HUES6 (cell line): ENCODE data around the gene STIM1.
"Not testable (repeated sequence)": the region's sequence is repeated elsewhere in the genome, so short reads cannot be mapped to it uniquely, and the experiment has no call there.

Experiments
- H3K27ac ChIP-seq: 2 replicates; pipeline ENCODE4 v1.7.0; 2013; ENCODE audit warnings: low read depth, mild to moderate bottlenecking, low read length, inconsistent platforms
- H3K27me3 ChIP-seq: 2 replicates; pipeline ENCODE4 v1.6.1; 2013; ENCODE audit warnings: low read length; ENCODE audit not compliant: control insufficient read depth, insufficient read depth
- H3K36me3 ChIP-seq: 2 replicates; pipeline ENCODE4 v1.6.1; 2013; ENCODE audit warnings: low read length; ENCODE audit not compliant: control insufficient read depth, insufficient read depth
- H3K4me1 ChIP-seq: 2 replicates; pipeline ENCODE4 v1.6.1; 2013; ENCODE audit warnings: low read length; ENCODE audit not compliant: control insufficient read depth, insufficient read depth
- H3K4me3 ChIP-seq: 2 replicates; pipeline ENCODE4 v1.5.1; 2013; ENCODE audit warnings: low read depth, low read length
- H3K9ac ChIP-seq: one replicate; pipeline ENCODE4 v1.6.1; 2013; ENCODE audit warnings: mild to moderate bottlenecking, low read length
- H3K9me3 ChIP-seq: 2 replicates; pipeline ENCODE4 v1.6.1; 2013; ENCODE audit warnings: low read depth, low read length; ENCODE audit not compliant: control insufficient read depth, insufficient read depth

Gene STIM1

GRCh38 chr11:4006946-4007680 lies 151.6 kb downstream of the STIM1 start:
- Histone ChIP-seq H3K9ac (no peak overlapping the region), H3K4me1 (no peaks in the 10 kb centered on the region), H3K36me3 (no peaks in the 10 kb centered on the region), H3K27ac (no peak overlapping the region), H3K4me3 (no peak overlapping the region), H3K9me3 (no peaks in the 10 kb centered on the region), H3K27me3 (no peaks in the 10 kb centered on the region)

DNA sequence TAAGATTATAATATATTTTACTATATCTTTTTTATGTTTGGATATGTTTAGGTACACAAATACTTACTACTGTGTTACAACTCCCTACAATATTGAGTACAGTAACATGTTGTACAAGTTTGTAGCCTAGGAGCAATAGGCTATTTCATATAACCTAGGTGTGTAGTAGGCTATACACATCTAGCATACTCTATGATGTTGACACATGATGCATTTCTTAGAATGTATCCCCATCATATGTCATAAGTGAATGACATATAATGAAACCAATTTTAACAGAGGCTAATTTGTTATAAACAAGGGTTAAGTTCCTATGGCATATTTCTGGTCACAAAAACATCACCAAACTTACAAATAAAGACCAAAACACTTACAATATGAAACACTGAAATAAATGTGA lies 152.7 kb downstream of the STIM1 start:
- no peaks in the 10 kb centered on the region for H3K36me3 ChIP-seq
- H3K27me3 ChIP-seq: no peaks in the 10 kb centered on the region
- H3K27ac ChIP-seq: no peak overlapping the region
- H3K4me3 ChIP-seq: no peak overlapping the region
- H3K9me3 ChIP-seq: no peaks in the 10 kb centered on the region
- H3K9ac ChIP-seq: no peak overlapping the region
- H3K4me1 ChIP-seq: no peaks in the 10 kb centered on the region

GRCh38 chr11:4016602-4017001 lies 161.1 kb downstream of the STIM1 start:
- not testable (repeated sequence) for H3K27ac ChIP-seq, H3K4me3 ChIP-seq, H3K9me3 ChIP-seq, H3K36me3 ChIP-seq, H3K27me3 ChIP-seq, H3K9ac ChIP-seq
- peaks cover 10% of the 10 kb centered on the region; the same call in 1 of the 2 replicates for H3K4me1 ChIP-seq

DNA sequence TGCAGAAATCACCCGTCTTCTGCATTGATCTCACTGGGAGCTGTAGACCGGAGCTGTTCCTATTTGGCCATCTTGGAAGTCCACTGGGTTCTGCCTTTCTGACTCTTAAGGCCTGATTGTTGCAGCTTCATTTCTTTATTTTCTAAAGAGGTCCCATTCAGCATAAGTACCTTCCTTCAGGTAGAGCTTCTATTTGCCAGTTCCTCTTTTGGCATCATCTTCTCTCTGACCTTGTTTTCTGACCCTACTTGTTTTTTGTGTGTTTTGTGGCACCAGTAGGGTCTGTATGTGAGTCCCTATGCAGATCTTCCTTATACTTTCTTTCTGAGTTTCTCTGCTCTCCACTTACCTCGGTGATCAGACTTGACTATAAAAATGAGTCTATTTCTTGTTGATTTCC lies 161.7 kb downstream of the STIM1 start:
- Histone ChIP-seq H3K9me3 (no peaks in the 10 kb centered on the region), H3K27me3 (no peaks in the 10 kb centered on the region), H3K4me1 (peaks cover 10% of the 10 kb centered on the region; the same call in 1 of the 2 replicates), H3K4me3 (no peak overlapping the region), H3K27ac (no peak overlapping the region), H3K9ac (no peak overlapping the region), H3K36me3 (no peaks in the 10 kb centered on the region)

DNA sequence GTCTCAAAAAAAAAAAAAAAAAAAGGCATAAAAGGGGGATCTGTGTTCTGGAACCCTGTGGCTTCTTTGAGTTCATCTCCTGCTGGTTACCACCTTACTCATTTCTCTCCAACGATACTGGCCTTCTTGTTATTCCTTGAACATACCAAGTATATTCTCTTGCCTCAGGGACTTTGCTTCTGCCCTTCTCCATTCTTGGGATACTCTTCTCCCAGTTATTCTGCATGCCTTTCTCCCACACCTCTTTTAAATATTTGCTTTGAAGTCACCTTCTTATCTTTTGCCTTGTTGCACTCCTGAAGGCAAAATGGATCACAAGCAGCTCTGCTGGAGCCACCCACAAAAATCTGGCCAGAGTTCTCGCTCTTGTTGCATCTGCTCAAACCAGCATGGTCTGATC lies 163.2 kb downstream of the STIM1 start:
- Histone ChIP-seq H3K4me3 (no peak overlapping the region), H3K4me1 (peaks cover 10% of the 10 kb centered on the region; the same call in 1 of the 2 replicates), H3K27ac (no peak overlapping the region), H3K36me3 (no peaks in the 10 kb centered on the region), H3K27me3 (no peaks in the 10 kb centered on the region), H3K9ac (no peak overlapping the region), H3K9me3 (no peaks in the 10 kb centered on the region)

DNA sequence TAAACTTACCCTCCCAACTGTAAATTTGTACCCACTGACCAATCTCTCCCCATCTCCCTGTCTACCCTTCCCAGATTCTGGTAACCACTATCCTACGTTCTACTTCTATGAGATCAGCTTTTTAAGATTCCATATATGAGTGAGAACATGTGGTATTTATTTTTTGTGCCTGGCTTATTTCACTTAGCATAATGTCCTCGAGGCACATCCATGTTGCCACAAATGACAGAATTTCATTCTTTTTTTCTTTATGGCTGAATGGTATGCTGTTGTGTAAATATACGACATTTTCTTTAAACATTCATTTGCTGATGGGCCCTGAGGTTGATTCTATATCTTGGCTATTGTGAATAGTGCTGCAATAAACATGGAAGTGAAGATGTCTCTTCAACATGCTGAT lies 164.4 kb downstream of the STIM1 start:
- no peaks in the 10 kb centered on the region for H3K36me3 ChIP-seq
- no peaks in the 10 kb centered on the region for H3K9me3 ChIP-seq
- no peaks in the 10 kb centered on the region for H3K27me3 ChIP-seq
- H3K4me1 ChIP-seq: peaks cover 10% of the 10 kb centered on the region; the same call in 1 of the 2 replicates
- H3K9ac ChIP-seq: no peak overlapping the region
- H3K27ac ChIP-seq: no peak overlapping the region
- H3K4me3 ChIP-seq: no peak overlapping the region

GRCh38 chr11:4022669-4023068 lies 167.2 kb downstream of the STIM1 start:
- no peaks in the 10 kb centered on the region for H3K36me3 ChIP-seq
- H3K27me3 ChIP-seq: no peaks in the 10 kb centered on the region
- H3K9ac ChIP-seq: no peak overlapping the region
- no peaks in the 10 kb centered on the region for H3K4me1 ChIP-seq
- H3K4me3 ChIP-seq: no peak overlapping the region
- H3K9me3 ChIP-seq: 0 out of 2 replicates have a peak, but pooled peaks cover 4% of the 10 kb centered on the region
- H3K27ac ChIP-seq: no peak overlapping the region

DNA sequence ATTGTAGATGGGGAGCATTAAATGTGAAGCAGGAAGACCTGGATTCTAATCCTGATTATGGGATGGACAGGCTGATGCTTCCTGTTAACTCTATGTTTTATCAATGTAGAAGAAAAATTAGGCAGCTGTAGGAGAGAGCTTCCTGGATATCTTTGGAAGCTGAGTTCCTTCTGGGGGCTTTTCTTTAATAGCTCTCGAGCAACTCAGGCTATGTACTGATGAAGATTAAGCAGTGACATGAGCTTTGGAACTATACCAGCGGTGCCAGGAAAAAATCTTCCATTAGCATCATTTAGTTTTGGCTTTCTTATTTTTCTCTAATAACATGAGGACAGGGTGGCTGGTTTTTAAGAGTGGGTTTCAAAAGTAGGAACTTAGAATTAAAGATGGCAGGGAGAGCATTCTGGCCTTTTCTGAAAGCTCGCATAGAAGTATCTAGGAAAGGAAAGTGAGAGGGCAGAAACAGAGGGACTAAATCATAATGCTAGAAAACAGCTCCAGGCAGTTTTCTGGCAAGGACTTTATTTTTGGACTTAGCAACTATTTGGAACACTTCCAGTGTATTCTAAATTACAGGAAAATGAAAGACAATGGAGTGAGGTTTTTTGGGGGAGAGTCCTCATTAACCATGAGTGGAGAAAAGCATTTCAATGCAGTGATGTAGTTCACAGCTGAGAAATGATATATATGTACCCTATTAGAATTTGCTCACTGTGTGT lies 169.9 kb downstream of the STIM1 start:
- H3K27me3 ChIP-seq: no peaks in the 10 kb centered on the region
- H3K4me1 ChIP-seq: no peaks in the 10 kb centered on the region
- H3K36me3 ChIP-seq: no peaks in the 10 kb centered on the region
- H3K9ac ChIP-seq: no peak overlapping the region
- H3K27ac ChIP-seq: no peak overlapping the region
- no peak overlapping the region for H3K4me3 ChIP-seq
- H3K9me3 ChIP-seq: 0 out of 2 replicates have a peak, but pooled peaks cover 4% of the 10 kb centered on the region

DNA sequence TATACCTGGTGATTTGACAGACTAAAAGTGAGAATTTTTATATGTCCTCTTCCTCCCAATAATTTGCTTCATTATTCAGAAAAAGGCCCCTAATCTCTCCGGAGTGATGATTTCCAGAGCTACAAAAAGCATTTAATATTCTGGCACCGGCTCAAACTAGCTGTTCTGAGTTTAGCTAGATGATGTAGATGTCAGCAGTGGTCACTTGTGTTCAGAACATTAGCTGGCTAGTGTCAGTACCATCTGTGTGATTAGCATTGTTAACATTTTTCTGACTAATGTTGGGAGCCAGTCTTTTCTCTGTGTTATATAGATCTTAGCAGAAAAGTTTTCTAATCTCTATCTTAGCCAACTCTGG lies 170.5 kb downstream of the STIM1 start:
- no peaks in the 10 kb centered on the region for H3K4me1 ChIP-seq
- H3K9me3 ChIP-seq: 0 out of 2 replicates have a peak, but pooled peaks cover 4% of the 10 kb centered on the region
- no peaks in the 10 kb centered on the region for H3K36me3 ChIP-seq
- H3K4me3 ChIP-seq: no peak overlapping the region
- no peak overlapping the region for H3K9ac ChIP-seq
- no peak overlapping the region for H3K27ac ChIP-seq
- no peaks in the 10 kb centered on the region for H3K27me3 ChIP-seq

DNA sequence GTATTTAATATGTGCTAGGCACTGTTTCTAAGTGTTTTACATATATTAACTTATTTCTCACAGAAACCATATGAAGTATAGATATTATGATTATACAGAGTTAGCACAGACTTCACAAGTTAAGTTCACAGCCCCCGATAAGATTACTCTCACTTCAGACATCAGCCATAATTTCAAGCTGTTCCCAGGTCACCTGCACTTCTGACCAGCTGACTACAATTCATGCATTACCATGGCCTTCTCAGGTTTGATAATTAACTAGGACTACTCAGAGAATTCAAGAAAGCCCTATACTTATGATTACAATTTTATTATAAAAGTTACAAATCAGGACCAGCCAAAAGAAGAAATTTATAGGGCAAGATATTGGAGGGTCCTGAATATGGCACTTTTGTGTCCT lies 170.9 kb downstream of the STIM1 start:
- Histone ChIP-seq H3K4me1 (no peaks in the 10 kb centered on the region), H3K9ac (no peak overlapping the region), H3K27me3 (no peaks in the 10 kb centered on the region), H3K27ac (no peak overlapping the region), H3K36me3 (no peaks in the 10 kb centered on the region), H3K4me3 (no peak overlapping the region), H3K9me3 (0 out of 2 replicates have a peak, but pooled peaks cover 4% of the 10 kb centered on the region)

GRCh38 chr11:4027746-4028145 lies 172.3 kb downstream of the STIM1 start:
- no peaks in the 10 kb centered on the region for H3K4me1 ChIP-seq
- H3K4me3 ChIP-seq: no peak overlapping the region
- peaks cover 6% of the 10 kb centered on the region; the same call in 1 of the 2 replicates for H3K9me3 ChIP-seq
- no peak overlapping the region for H3K9ac ChIP-seq
- no peaks in the 10 kb centered on the region for H3K36me3 ChIP-seq
- H3K27me3 ChIP-seq: no peaks in the 10 kb centered on the region
- no peak overlapping the region for H3K27ac ChIP-seq
